Cardiac septum (tissue), 1 donor: ENCODE data around the gene ACSL4. TPM values are rescaled to one million over a fixed set of nuclear protein-coding genes. Genes with fewer than 3 reads are reported as not detected.

ENCODE experiments used
- DNase-seq: peaks from one replicate; pipeline ENCODE4 v3.0.0-alpha.2; 2020; ENCODE audit warnings: low spot score
- intact Hi-C: fragments of 100-400 bp; cut with DNase I; formaldehyde crosslinking; loops from one replicate; pipeline ENCODE4 v1.14.0; 2022
- total RNA-seq: library from RNA; stranded (reverse); fragmentation: NEBNext Ultra II Directional; extraction: Animal tissue kit (Norgen Biotek cat#: 25700); gene quantifications from one replicate; pipeline ENCODE4 v1.2.1, GENCODE V29; 2021
- donor health status: DM: no; HTN: no; CAD: no.

ACSL4 gene
- total RNA-seq, 1 donor from 2014 or later = 49.4 TPM

DNA sequence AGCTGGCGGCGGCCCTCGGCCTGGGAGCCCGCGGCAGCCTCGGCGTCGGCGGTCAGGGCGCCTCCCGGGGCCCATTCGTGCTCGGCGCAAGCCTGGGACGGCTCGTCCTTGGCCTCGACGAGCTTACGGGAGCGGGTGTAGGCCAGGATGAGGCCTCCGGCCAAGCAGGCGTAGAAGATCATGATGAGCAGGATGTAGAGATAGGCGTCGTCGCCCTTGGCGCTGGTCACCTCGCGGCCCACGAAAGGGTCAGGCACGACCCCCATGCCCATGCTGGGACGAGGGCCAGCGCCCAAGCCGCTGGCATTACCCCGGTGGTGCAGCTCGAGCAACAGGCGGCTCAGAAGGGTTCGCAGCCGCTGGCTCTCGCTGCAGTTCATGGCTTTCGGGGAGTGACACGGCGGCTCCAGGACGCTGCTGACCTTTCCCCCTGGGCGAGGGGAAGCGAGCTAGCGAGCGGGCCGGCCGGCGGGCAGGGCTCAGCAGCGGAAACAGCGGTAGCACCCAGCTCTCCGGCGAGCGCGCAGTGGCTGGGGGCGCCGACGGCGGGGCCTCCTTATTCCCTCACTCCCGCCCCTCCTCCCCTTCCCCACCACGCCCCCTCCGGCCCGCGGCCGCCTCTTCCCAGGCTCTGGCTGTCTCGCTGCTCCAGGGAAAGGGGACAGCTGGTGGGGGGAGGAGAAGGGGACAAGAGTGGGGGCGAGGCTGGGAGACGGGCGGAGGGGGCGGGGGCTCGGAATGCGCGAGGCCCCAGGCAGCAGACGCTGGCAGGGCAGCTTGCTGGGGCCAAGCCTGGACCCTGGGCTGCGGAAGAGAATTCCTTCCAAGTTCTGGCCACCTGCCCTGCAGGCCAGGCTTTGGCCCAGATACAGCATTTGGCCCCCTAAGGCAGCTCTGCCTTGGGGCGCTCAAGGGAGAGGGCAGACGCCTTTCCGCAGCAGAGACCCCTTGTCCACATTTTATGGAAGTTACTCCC is 108.1 kb downstream of the ACSL4 start, which contains the start of gene KCNE5:
KCNE5 (minus strand) TSS at position 532 of the 976 bp plus-strand sequence; CDS start at position 380, 152 bp downstream.
- intact Hi-C loops = no loop called here
- DNase-seq = no peak

DNA sequence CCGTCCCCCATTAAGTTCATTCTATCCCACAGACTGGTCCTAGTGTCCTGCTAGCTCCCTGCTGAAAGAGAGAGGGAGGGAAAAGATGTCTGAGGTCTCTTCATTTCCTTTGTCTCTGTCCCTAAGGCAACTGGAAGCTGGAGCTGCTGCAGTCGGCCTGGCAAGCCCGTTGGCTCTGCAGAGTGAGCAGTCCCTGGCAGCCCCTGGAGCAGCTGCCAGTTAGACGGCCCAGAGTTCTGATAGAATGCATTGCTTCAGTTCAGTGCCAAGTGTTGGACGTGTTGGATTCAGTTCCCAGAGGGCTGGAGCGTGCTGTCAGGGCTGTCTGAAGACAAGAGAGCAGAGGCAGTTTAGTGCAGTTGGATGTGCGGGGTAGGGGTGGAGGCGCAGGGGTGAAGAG is 109.1 kb downstream of the ACSL4 start:
- no peak for DNase-seq
- intact Hi-C loops = no loop called here

DNA sequence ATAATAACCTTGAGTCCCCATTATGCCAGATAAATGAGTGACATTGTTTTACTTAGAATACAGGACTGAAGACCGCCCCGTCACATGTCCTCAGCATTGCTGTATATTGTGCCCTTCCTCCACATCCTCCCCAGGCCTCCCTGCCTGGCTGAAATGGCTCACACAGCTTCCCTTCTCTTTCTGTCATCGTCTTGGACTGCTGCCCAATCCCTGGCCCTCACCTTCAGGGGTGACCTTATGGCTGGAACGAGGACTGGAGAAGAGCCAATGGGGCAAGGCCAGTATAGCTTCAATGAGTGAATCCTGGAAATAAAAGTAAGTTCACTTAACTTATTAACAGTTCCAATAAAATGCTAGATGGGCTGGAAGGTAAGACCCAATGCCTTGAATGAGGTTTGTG is 110.8 kb downstream of the ACSL4 start:
- intact Hi-C loops = no loop called here
- DNase-seq = no peak

DNA sequence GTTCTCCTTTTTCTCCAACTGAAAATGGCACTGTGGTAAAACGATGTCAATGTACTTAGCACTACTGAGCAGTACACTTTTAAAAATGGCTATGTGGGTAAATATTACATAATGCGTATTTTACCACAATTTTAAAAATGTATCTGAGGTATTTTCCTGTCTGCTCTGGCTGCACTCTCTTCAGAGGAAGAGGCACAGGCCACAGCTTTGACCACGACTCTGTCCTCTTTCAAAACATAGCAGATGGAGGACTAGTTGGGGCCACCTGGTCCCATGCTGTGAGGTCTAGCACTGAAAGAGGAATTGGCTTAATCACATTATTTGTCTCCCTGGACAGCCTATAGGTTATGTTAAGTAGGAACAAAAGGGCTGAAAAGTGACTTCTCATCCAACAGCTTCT is 113.3 kb downstream of the ACSL4 start:
- DNase-seq = no peak
- intact Hi-C loops = no loop called here

DNA sequence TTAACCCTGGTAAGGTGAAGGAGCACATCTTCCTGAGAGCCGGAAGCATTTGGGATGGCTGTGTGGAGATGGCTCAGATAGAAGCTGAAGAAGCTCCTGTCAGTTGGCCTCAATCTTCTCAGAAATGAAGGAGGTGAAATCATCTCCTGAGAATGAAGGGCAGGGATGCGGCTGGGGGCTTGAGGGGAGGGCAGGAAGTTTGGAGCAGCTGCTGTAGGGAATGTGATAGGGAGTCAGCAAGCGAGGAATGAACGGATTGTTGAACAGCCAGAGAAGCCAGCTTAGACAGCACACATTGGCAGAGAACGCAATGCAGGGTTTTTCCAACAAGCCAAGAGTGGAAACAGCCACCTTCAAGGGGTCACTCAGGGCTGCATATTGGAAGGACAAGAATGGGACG is 118.1 kb downstream of the ACSL4 start:
- intact Hi-C loops = no loop called here
- no peak for DNase-seq

DNA sequence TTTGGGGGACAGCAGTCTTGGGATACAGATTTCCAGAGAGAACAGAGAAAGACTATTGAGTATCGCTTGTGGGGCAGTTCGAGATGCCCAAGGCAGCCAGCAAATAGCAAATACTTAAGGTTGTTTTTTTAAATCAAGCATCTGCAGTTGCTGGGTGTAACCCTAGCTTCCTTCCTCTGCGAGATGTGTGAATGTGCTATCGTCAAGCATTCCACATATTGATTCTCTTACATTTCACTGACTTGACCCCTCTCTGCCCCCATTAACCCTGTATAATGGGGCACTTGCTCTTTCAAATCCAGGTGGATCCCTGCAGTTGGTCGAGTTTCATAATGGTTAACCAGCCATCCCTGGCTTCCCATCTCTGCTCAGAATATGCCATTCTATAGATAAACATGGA is 131.6 kb downstream of the ACSL4 start:
- no peak for DNase-seq
- intact Hi-C loops = no loop called here

DNA sequence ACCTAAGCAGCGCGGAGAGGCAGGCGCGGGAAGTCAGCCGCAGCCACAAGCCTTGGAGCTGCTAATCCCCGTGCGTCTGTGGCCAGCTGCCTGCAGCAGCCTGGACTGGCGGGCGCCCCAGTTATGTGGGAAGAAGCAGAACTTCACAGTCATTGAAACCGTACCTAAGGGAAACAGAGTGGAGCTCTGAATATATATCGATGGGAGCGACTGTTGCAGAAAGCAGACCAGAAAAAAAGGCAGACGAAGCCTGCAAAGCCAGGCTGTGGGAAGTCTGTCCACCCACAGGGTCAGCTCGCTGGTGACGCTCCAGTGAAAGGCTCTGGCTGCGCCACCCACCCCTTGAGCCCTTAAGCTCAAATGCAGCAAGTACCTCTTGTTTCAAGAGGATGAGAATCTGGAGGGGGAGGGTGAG is 132.8 kb downstream of the ACSL4 start:
- intact Hi-C loops = no loop called here
- no peak for DNase-seq

DNA sequence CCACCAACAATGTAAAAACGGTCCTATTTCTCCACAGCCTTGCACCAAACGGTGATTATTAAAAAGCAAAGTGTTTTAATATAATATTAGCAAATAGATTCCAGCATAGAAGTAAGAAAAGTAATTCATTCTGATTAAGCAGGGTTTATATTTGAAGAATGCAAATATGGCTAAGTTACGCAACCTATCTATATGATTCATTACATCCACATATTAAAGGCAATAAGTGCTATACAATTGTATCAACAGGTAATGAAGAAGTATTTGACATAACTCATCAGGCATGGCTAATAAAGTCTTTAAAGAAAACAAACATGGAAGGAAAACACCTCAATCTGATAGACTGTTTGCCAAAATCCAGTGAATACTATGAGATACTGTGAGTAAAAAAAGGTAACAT is 137.0 kb downstream of the ACSL4 start:
- intact Hi-C loops = no loop called here
- DNase-seq = no peak

Other genes with a start within 250 kb of the ACSL4 start
- 1.2 TPM for gene NXT2, start 196.4 kb downstream of the ACSL4 start, total RNA-seq
- 0.38 TPM for gene KCNE5, start 108.1 kb downstream of the ACSL4 start, total RNA-seq